ENCODE results near the gene ARL14EP.

GRCh38 chr11:30282289-30282631 is 40.6 kb upstream of the ARL14EP start:
- no peak for TF ChIP-seq CTCF (conservative IDR thresholded peaks at IDR 0.05)
- no peak for TF ChIP-seq EZH2 (IDR thresholded peaks at IDR 0.05; ENCODE audit: low read depth)
